ENCODE data around the gene EGFLAM.
"Not testable (repeated sequence)": the region's sequence is repeated elsewhere in the genome, so short reads cannot be mapped to it uniquely, and the experiment has no call there.

EGFLAM gene

DNA sequence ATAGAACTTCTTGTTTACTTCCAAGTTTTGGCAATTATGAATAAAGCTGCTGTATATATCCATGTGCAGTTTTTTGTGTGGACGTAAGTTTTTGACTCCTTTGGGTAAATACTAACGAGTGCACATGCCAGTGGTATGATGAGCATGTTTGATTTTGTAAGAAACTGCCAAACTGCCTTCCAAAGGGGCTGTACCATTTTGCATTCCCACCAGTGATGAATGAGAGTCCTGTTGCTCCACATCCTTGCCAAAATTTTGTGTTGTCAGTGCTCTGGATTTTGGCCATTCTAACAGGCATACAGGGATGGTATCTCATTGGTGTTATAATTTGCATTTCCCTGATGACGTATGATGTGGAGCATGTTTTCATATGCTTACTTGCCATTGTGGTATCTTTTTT, 73.5 kb downstream of the EGFLAM start:
- no peak for DNase-seq

- DNase-seq: not testable (repeated sequence)
Measured at GRCh38 chr5:38333181-38333580, 74.8 kb downstream of the EGFLAM start.

GRCh38 chr5:38338455-38338854, 80.1 kb downstream of the EGFLAM start:
- DNase-seq: no peak

DNA sequence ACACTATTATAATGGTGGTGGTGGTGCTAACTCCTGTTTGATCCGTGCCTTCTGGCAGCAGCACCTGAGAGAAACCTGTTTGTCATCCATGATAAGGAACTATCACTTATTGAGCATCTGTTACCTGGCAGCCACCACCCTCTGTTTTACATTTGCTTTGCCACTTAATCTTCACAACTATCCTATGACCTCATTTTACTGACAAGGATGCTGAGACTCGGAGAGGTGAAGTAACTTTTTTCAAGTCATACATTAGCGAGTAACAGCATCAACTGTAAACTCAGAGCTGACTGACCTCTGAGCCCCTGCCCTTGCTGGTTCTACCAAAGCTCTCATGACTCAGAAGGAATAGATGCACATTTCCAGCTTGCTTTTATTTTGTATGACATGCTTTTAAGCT, 81.1 kb downstream of the EGFLAM start:
- DNase-seq: no peak

DNA sequence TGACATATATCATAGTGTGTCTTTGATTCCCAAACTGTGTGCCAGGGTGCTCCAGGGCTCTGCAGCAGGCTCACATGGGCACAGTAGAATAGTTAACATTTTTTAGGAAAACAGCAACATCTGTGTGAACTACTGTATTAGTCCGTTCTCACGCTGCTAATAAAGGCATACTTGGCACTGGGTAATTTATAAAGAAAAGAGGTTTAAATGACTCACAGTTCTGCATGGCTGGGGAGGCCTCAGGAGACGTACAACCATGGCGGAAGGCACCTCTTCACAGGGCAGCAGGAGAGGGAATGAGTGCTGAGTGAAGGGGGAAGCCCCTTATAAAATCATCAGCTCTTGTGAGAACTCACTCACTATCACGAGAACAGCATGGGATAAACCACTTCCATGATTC, 82.7 kb downstream of the EGFLAM start:
- no peak for DNase-seq

- no peak for DNase-seq
Measured at GRCh38 chr5:38341641-38342040, 83.3 kb downstream of the EGFLAM start.

GRCh38 chr5:38342261-38342660, 83.9 kb downstream of the EGFLAM start:
- no peak for DNase-seq

GRCh38 chr5:38344891-38345290, 86.5 kb downstream of the EGFLAM start:
- no peak for DNase-seq

DNA sequence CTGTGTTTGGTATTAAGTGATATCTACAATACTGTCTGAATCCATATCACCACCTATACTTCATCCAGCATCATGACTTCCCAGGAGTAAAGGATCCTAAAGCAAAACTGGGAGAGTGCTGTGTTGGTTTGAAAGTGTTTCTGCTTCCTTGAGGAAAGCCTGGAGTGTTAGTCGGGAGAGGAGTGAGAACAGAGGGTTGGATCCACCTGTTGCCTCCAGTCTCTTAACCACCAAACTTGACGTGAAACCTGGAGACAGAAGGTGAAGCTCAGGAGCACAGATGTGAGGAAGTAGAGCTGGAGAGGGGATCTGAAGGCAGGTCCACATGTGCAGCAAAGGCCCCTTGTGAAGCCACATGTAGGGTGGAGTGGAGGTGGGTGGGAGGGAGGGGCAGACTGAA, 88.2 kb downstream of the EGFLAM start:
- no peak for DNase-seq

DNA sequence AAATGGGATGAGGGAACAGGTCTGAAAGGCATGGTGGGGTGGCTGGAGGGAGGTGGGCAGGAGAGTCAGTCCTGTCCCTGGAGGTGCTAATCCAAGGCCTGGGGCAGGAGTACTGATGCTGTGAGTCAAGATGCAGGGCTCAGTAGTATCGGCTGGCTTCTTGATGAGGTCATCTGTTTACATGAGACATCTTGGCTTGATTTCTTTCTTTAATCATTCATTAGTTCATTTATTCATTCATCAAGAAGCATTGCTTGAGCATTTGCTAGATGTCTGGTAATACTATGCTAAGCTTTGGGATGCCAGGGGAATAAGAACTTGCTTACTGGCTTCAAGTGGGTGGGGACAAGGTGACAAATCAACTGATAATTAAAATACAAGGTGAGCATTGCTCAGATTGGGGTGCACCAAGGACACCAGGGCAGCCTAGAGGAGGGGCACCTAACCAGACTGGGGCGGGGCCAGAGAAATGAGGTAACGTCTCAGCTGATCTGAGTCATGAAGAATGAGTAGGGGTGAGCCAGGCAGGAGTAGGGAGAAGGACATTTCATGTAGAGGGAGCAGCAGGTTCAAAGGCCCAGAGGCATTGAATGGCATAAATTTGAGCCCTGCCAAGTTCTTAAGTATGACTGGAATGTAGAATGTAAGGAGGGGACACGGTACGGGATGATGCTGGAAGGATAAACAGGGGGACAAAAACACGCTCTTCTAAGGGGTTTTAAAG, 88.8 kb downstream of the EGFLAM start:
- DNase-seq: no peak

DNA sequence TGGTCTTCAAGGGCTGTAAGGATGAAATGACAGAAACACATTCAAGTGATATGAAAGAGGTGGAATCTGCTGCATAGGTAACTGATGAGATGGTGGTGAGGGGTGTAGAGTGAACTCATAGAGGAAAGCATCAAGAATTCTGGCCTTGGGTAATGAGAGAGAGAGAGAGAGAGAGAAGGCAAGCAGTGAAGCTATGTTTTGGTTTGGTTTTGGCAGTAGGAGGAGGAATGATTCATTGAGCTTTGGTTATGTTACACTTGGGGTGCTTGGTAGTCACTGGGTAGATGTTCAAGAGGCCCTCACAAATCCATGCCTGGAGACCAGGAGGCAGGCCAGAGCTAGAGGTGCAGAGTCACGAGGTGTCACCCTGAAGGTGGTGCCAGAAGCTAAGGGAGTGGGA, 89.5 kb downstream of the EGFLAM start:
- no peak for DNase-seq

- DNase-seq: no peak
Measured at GRCh38 chr5:38360323-38361061, 102.1 kb downstream of the EGFLAM start.

DNA sequence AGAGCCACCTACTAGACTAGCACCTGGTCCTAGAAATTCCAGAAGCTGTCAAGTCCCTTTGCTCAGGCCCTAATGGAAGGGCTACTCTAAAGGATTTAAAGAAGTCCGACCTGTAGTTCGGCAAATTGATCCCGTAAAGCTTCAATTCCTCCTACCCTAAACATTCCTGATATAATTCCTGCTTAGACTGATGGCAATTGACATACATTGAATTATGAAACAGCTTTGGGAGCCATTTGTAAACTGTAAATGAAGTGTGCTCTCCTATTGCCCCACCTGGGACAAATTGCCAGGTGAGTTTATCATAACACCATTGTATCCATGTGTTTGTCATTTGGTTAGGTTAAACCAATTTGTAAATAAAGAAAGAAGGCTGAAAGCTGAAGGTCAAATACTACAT, 104.4 kb downstream of the EGFLAM start:
- DNase-seq: no peak

GRCh38 chr5:38364825-38365224, 106.5 kb downstream of the EGFLAM start:
- DNase-seq: no peak

DNA sequence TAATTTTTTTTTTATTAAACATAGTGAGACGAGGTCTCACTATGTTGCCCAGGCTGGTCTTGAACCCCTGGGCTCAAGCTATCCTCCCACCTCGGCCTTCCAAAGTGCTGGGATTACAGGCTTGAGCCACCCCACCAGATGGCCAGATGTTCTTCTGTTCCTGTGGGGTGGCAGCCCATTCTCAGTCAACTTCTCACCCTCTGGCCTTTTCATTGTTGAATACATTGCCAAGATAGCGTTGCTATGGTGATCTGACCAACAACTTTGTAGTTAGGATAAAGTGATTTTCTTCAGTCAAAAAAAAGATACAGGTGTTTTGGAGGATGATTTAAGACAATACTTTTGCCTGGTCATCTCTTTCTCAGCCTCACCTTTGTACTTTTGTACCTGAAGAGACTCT, 109.1 kb downstream of the EGFLAM start:
- DNase-seq: no peak

- DNase-seq: no peak
Measured at GRCh38 chr5:38367966-38368365, 109.6 kb downstream of the EGFLAM start.

DNA sequence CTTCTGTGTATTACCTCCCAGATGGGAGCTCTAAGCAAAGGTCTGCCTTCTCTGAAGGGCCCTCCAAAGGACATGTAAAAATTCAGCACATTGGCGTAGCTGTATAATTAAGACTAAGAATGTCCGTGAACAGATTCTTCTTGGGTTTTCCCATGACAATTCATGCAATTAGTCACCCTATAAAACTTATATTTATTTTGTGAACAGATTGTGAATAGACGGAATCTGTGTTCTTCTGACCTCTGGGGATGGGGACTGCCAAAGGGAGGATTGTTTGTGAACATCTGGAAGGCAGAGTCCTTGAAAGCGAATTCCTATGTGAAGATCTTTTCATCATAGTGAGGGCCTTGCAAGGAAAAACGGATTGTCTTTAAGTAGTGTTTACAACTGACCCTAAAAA, 111.3 kb downstream of the EGFLAM start:
- no peak for DNase-seq

DNA sequence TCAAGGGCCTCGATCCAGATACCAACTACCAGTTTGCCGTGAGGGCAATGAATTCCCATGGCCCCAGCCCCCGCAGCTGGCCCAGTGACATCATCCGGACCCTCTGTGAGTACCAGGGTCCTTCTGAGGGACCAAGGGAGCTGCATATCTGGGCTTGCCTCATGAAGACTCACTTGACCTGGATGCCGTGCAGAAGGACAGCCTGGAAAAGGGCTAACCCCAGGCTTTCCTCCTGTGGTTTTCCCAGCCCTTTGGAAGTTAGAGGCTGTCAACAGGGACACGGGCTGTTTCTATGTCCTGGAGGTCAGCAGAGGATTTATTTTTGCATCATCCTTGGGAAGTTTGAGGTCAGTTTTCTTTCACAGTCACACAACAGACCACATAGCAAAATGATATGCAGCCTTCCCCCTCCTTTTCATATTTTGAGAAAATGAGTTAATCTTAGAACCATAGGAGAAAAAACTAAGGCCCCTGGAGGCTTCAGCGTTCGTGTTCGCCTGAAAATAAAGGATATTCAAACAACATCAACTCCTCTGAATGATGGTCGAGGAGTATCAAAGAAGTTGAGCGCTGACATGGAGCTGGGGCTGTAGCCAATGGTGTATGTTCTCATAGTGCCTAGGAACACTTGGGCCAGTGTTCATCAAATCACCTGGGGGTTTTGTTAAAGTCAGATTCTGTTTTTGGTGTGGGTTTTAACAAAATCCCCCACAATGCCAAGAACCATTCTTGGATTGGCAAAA, 112.2 kb downstream of the EGFLAM start:
- DNase-seq: no peak

DNA sequence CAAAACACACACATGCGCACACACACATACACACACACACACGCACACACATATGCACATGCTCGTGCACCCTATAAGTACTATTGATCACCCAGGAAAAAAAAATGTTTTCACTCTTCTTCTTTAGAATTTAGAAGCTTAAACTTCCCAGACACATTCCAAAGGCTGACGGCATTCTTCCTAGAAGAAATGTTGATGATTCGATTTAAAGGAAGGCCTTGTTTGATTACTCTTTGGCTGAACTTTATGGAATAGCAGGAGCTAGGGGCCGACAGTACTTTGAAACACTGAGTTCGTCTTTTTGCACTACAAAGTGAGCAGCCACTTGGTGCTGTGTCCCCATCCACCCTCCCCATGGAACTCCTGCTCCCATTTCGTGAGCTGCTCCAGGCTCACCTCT, 113.2 kb downstream of the EGFLAM start:
- DNase-seq: no peak

GRCh38 chr5:38373743-38374142, 115.4 kb downstream of the EGFLAM start:
- no peak for DNase-seq

DNA sequence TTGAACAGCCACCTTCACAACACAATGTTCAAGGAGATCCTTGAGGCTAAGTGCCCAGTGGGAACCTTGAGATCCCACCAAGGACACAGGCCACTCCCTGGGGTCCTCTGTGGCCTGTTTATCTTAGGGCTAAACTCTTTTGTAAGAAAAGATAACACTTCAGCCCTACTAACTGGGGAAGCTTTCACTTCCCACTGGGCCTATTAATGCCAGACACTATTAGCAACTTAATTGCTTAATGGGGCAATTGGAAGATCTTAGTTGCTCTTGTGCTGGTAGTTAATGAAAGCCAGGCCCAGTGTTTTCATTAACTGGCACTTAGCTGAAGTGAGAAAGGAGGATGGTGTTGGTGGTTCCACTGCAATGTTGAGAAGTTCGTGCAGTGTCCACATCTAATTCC, 117.1 kb downstream of the EGFLAM start:
- DNase-seq: no peak

- DNase-seq: no peak
Measured at GRCh38 chr5:38376404-38376803, 118.0 kb downstream of the EGFLAM start.

- DNase-seq: no peak
Measured at GRCh38 chr5:38378579-38378978, 120.2 kb downstream of the EGFLAM start.

DNA sequence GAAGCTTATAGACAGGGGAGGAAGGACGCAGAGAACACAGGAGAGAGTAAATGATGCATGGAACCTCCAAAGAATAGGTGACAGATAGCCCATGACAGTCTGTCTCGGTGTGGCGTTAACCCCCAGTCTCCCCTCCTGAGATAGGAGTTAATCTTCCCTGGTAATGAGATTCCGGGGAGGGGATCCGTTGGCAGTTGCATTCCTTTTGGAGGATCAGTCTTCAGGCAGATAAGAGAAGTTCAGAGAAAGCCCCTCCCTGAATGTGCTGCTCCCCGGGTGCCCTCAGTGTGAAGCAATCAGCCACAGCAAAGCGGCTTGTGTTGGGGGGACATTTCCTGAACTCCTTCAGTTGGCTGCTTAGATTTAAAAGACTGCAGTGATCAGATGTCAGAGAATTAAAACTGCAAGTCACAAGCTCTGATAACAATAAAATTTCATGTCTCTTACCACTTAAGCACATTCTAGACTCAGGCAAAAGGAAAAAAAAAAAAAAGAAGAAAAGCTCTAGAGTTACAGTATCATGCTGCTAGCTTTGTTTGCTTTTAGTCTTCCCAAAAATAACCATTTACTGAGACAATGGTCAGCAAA, 121.1 kb downstream of the EGFLAM start:
- no peak for DNase-seq
